HepG2 (cell line): ENCODE data around the gene IMMT. TPM values are rescaled to one million over a fixed set of nuclear protein-coding genes. Genes with fewer than 3 reads are reported as not detected.

Experiments used
- ATAC-seq: fragments of 200-7000 bp; cut with Tn5 transposase; 3 replicates; pipeline ENCODE4 v1.9.1; 2020; ENCODE audit warnings: mild to moderate bottlenecking, moderate library complexity
- BruUV-seq: library from RNA; stranded (reverse); fragments of 400-500 nt; replicated peaks from 2 replicates; lab custom pipeline; 2021; lab: Mats Ljungman, UMichigan
- CTCF ChIA-PET: fragments of 300-600 bp; formaldehyde crosslinking; extraction: SDS; loops from one replicate; lab custom pipeline; 2021; ENCODE audit warnings: low total read pairs, inconsistent platforms, low intra/inter-chr PET ratio; lab: Yijun Ruan, JAX
- POLR2A ChIA-PET: fragments of 350-600 bp; sonication (Branson Sonifier 250); formaldehyde crosslinking; loops from one replicate; lab custom pipeline; 2020; ENCODE audit warnings: antibody characterized with exemption, inconsistent platforms; lab: Yijun Ruan, JAX
- DNase-seq: peaks from one replicate; pipeline ENCODE4 v3.0.0-alpha.2; 2015; ENCODE audit warnings: low spot score
- FAIRE-seq: peaks from 3 replicates; lab custom pipeline; 2011; peaks lifted over from hg19 to GRCh38; lab: Jason Lieb, UNC
- H2AFZ ChIP-seq: one replicate; pipeline ENCODE4 v1.6.1; 2011; ENCODE audit warnings: low read length, inconsistent platforms
- H3K27ac ChIP-seq: fragments of 300-600 bp; 3 replicates; pipeline ENCODE4 v1.8.0; 2011; ENCODE audit warnings: mixed run types, mild to moderate bottlenecking, mixed read lengths, low read length, inconsistent platforms; ENCODE audit not compliant: insufficient read depth; ENCODE audit errors: extremely low read length
- H3K27me3 ChIP-seq, 2 experiments: fragments of 200-600 bp in 1 of 2; 2 replicates in 1 of 2; 3 replicates in 1 of 2; pipeline versions ENCODE4 v1.6.0 to v1.8.0; 2011; ENCODE audit warnings: low read length in 2 of 2, mild to moderate bottlenecking in 2 of 2, moderate library complexity in 2 of 2, inconsistent platforms in 1 of 2; ENCODE audit not compliant: insufficient read depth in 2 of 2, control insufficient read depth in 1 of 2
- H3K36me3 ChIP-seq, 2 experiments: fragments of 200-600 bp in 1 of 2; replicated peaks in 1 of 2; 2 replicates in 1 of 2; 3 replicates in 1 of 2; pipeline versions ENCODE4 v1.5.1 to v1.8.0; 2011; ENCODE audit warnings: low read length in 2 of 2, inconsistent platforms in 1 of 2; ENCODE audit not compliant: insufficient read depth in 2 of 2, control insufficient read depth in 1 of 2
- H3K4me1 ChIP-seq: 2 replicates; pipeline ENCODE4 v1.5.1; 2012; ENCODE audit warnings: low read length, inconsistent platforms; ENCODE audit not compliant: insufficient read depth
- H3K4me2 ChIP-seq: 2 replicates; pipeline ENCODE4 v1.6.0; 2011; ENCODE audit warnings: low read depth, low read length, inconsistent platforms
- H3K4me3 ChIP-seq, 3 experiments: fragments of 200-600 bp in 1 of 3; sonication (generic), shearing (Covaris generic) in 1 of 3; replicated peaks in 1 of 3; 2 replicates each; pipeline ENCODE4 v1.5.1; 2011 to 2016; ENCODE audit warnings: low read length in 3 of 3, inconsistent platforms in 2 of 3, low read depth in 2 of 3, mild to moderate bottlenecking in 2 of 3, control low read depth in 1 of 3, mixed read lengths in 1 of 3; ENCODE audit not compliant: insufficient read depth in 1 of 3
- H3K79me2 ChIP-seq: one replicate; pipeline ENCODE4 v1.6.1; 2011; ENCODE audit warnings: low read length, inconsistent platforms; ENCODE audit not compliant: insufficient read depth
- H3K9ac ChIP-seq: 2 replicates; pipeline ENCODE4 v1.6.0; 2011; ENCODE audit warnings: mild to moderate bottlenecking, low read depth, low read length, inconsistent platforms; ENCODE audit not compliant: insufficient read depth
- H3K9me3 ChIP-seq: 2 replicates; pipeline ENCODE4 v1.5.1; 2012; ENCODE audit warnings: mild to moderate bottlenecking, low read length
- H4K20me1 ChIP-seq: 2 replicates; pipeline ENCODE4 v1.6.0; 2011; ENCODE audit warnings: inconsistent platforms, mild to moderate bottlenecking, low read length, moderate library complexity; ENCODE audit not compliant: insufficient read depth
- BHLHE40 ChIP-seq: IDR thresholded peaks from 2 replicates; pipeline ENCODE4 v1.6.1; 2011; ENCODE audit warnings: low read length, improper control_type of control experiment
- KLF11 ChIP-seq: IDR thresholded peaks from 2 replicates; pipeline ENCODE4 v1.6.1; 2016; ENCODE audit warnings: missing compliant biosample characterization
- PTBP1 ChIP-seq: fragments of 200-400 bp; formaldehyde crosslinking; IDR thresholded peaks from 2 replicates; pipeline ENCODE4 v1.6.1; 2018; ENCODE audit warnings: low read length, low read depth; ENCODE audit not compliant: poor library complexity, severe bottlenecking
- RBM22 ChIP-seq: fragments of 200-400 bp; formaldehyde crosslinking; optimal IDR thresholded peaks from 2 replicates; pipeline ENCODE3; 2017; ENCODE audit warnings: mild to moderate bottlenecking, low read length, moderate library complexity
- TARDBP ChIP-seq: sonication (generic); formaldehyde crosslinking; IDR thresholded peaks from 2 replicates; pipeline ENCODE4 v1.8.0; 2022; ENCODE audit warnings: mild to moderate bottlenecking, missing genetic modification reagents
- ZNF121 ChIP-seq: sonication (generic); formaldehyde crosslinking; IDR thresholded peaks from 2 replicates; pipeline ENCODE4 v1.5.0; 2020; ENCODE audit warnings: mild to moderate bottlenecking, missing genetic modification reagents
- ZNF569 ChIP-seq: sonication (generic); formaldehyde crosslinking; IDR thresholded peaks from 2 replicates; pipeline ENCODE4 v1.5.0; 2020; ENCODE audit warnings: mild to moderate bottlenecking, missing genetic modification reagents, moderate library complexity, borderline replicate concordance
- ZSCAN5A ChIP-seq: sonication (generic); formaldehyde crosslinking; IDR thresholded peaks from 2 replicates; pipeline ENCODE4 v1.8.0; 2022; ENCODE audit warnings: mild to moderate bottlenecking, missing genetic modification reagents, borderline replicate concordance
- WGBS: methylation state at CpG from one replicate; pipeline ENCODE4 v1.1.6; 2017; ENCODE audit warnings: low lambda C conversion rate; 5-methylcytosine and 5-hydroxymethylcytosine counted together
- in situ Hi-C: cut with HindIII; loops from 2 replicates; pipeline ENCODE4 v1.10.0; 2017; ENCODE audit warnings: low pct_unique_long_range_greater_than_20kb; ENCODE audit not compliant: extremely low pct_ligation_motif_present
- intact Hi-C: fragments of 100-400 bp; cut with micrococcal nuclease; formaldehyde crosslinking; loops from one replicate; pipeline ENCODE4 v1.10.0; 2022; ENCODE audit not compliant: unreplicated experiment
- polyA plus RNA-seq, 8 experiments: library from polyadenylated mRNA; depleted of rRNA in 3 of 8; stranded (reverse) in 7 of 8; unstranded in 1 of 8; fragments of >200 nt; fragmentation: Illumina TruSeq in 4 of 8; extraction: Trizol in 4 of 8; gene quantifications; 2 replicates each; pipeline versions ENCODE4 v1.2.1 to v1.2.3, GENCODE V29; 2011 to 2016; ENCODE audit warnings: low read depth in 4 of 8, missing spikeins in 1 of 8, mixed read lengths in 1 of 8; ENCODE audit not compliant: insufficient read depth in 1 of 8
- total RNA-seq, 5 experiments: library from RNA; depleted of rRNA; stranded (reverse); fragments of >200 nt; fragmentation: Illumina TruSeq; extraction: Trizol; gene quantifications; 2 replicates each; pipeline ENCODE4 v1.2.3, GENCODE V29; 2016; ENCODE audit warnings: low read depth in 1 of 5
- TF ChIP-seq, protein P1 (sequence below): sonication (generic); formaldehyde crosslinking; IDR thresholded peaks from 2 replicates; pipeline ENCODE4 v1.5.0; 2020; ENCODE audit warnings: missing genetic modification reagents
- TF ChIP-seq, protein P2 (sequence below): sonication (generic); formaldehyde crosslinking; IDR thresholded peaks from 2 replicates; pipeline ENCODE4 v1.4.0; 2020; ENCODE audit warnings: missing genetic modification reagents, borderline replicate concordance

IMMT gene
- total and polyA plus RNA-seq, 2 of the 13 experiments (the other 11 are each of a cell fraction or from before 2014, with no cell fraction given): 63.5 to 119 TPM

DNA sequence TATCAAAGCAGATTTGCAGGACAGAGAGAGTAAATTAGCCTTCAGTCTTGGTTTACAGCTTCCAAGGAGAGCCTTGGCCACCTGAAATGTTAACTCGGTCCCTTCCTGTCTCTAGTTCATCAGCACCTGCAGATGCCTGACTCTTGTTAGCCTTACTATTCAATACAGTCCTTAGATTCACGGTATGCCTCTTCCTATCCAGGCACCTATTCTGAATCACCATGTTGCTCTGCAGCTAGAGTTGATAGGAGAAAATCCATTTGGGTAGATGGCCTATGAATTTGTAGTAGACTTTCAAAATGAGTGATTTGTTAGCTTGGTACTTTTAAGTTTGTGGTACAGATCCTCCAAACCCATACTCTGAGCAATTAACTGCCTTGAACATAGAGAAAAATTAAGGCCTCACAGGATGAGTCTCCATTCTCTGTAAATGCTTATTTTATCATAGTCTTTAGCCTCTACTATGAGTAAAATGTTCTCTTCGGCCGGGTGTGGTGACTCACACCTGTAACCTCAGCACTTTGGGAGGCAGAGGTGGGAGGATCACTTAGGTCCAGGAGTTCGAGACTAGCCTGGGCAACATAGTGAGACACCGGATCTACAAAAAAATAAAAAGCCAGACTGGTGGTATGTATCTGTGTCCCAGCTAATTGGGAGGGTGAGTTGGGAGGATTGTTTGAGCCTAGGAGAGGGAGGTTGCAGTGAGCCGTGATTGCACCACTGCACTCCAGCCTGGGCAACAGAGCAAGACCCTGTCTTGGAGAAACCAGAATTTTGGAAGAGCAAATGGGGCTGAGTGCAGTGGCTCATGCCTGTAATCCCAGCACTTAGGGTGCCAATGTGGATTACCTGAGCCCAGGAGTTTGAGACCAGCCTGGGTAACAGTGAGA is 56.3 kb downstream of the IMMT start:
- in situ Hi-C loops (no loop called here), intact Hi-C loops (no loop called here)
- H4K20me1 ChIP-seq: no peaks in the 10 kb centered on the region
- ChIA-PET CTCF (no interaction called here), POLR2A (interaction anchor here (1.3 to 2.0 kb wide), 2 partner anchors 33 to 56 kb away, joined by 4 to 5 read pairs; partner anchors contain the start of genes IMMT, POLR1A and PTCD3)
- H3K9ac ChIP-seq: no peak overlapping the region
- H3K79me2 ChIP-seq: no peaks in the 10 kb centered on the region
- no peaks in the 10 kb centered on the region for H3K9me3 ChIP-seq
- ATAC-seq (no peak), FAIRE-seq (no peak), DNase-seq (no peak)
- H3K27me3 ChIP-seq: no peaks in the 10 kb centered on the region
- TF ChIP-seq, protein P1, sequence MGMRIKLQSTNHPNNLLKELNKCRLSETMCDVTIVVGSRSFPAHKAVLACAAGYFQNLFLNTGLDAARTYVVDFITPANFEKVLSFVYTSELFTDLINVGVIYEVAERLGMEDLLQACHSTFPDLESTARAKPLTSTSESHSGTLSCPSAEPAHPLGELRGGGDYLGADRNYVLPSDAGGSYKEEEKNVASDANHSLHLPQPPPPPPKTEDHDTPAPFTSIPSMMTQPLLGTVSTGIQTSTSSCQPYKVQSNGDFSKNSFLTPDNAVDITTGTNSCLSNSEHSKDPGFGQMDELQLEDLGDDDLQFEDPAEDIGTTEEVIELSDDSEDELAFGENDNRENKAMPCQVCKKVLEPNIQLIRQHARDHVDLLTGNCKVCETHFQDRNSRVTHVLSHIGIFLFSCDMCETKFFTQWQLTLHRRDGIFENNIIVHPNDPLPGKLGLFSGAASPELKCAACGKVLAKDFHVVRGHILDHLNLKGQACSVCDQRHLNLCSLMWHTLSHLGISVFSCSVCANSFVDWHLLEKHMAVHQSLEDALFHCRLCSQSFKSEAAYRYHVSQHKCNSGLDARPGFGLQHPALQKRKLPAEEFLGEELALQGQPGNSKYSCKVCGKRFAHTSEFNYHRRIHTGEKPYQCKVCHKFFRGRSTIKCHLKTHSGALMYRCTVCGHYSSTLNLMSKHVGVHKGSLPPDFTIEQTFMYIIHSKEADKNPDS (CRISPR knock-in tag): no peak
- TF ChIP-seq TARDBP (no peak), KLF11 (no peak), RBM22 (peak; percentile 4), ZSCAN5A (CRISPR knock-in tag) (no peak), PTBP1 (no peak), BHLHE40 (no peak), ZNF121 (CRISPR knock-in tag) (peak; percentile 81), ZNF569 (CRISPR knock-in tag) (no peak)
- TF ChIP-seq, protein P2, sequence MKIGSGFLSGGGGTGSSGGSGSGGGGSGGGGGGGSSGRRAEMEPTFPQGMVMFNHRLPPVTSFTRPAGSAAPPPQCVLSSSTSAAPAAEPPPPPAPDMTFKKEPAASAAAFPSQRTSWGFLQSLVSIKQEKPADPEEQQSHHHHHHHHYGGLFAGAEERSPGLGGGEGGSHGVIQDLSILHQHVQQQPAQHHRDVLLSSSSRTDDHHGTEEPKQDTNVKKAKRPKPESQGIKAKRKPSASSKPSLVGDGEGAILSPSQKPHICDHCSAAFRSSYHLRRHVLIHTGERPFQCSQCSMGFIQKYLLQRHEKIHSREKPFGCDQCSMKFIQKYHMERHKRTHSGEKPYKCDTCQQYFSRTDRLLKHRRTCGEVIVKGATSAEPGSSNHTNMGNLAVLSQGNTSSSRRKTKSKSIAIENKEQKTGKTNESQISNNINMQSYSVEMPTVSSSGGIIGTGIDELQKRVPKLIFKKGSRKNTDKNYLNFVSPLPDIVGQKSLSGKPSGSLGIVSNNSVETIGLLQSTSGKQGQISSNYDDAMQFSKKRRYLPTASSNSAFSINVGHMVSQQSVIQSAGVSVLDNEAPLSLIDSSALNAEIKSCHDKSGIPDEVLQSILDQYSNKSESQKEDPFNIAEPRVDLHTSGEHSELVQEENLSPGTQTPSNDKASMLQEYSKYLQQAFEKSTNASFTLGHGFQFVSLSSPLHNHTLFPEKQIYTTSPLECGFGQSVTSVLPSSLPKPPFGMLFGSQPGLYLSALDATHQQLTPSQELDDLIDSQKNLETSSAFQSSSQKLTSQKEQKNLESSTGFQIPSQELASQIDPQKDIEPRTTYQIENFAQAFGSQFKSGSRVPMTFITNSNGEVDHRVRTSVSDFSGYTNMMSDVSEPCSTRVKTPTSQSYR (CRISPR knock-in tag): no peak
- BruUV-seq: no TSS peak
- H3K4me2 ChIP-seq: no peak overlapping the region
- 94% methylated on average over 7 of the region's 7 CpGs for WGBS
- H3K4me3 ChIP-seq: no peak overlapping the region
- H2AFZ ChIP-seq: no peak overlapping the region
- H3K36me3 ChIP-seq: peaks cover 39 to 74% of the 10 kb centered on the region in 2 experiments
- H3K27ac ChIP-seq: no peak overlapping the region
- H3K4me1 ChIP-seq: peaks cover 20% of the 10 kb centered on the region
